Measurements from ENCODE around the gene HJURP.

DNA sequence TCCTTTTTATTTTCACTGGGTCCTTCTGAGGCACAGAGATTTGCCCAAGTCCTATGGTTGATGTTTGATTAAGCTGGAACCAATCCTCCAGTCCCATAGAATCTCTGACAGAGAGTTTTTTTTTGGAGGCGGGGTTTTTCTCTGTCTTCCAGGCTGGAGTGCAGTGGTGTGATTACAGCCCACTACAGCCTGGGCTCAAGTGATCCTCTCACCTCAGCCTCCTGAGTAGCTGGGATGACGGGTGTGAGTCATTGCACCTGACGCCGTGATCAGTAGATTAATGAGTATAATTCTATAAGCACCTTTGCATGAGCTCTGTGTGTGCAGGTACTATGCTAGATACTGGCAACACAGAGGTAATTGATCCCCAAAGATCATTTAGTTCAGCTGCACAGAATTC, 47.5 kb upstream of the HJURP start:
- TF ChIP-seq, protein P1, sequence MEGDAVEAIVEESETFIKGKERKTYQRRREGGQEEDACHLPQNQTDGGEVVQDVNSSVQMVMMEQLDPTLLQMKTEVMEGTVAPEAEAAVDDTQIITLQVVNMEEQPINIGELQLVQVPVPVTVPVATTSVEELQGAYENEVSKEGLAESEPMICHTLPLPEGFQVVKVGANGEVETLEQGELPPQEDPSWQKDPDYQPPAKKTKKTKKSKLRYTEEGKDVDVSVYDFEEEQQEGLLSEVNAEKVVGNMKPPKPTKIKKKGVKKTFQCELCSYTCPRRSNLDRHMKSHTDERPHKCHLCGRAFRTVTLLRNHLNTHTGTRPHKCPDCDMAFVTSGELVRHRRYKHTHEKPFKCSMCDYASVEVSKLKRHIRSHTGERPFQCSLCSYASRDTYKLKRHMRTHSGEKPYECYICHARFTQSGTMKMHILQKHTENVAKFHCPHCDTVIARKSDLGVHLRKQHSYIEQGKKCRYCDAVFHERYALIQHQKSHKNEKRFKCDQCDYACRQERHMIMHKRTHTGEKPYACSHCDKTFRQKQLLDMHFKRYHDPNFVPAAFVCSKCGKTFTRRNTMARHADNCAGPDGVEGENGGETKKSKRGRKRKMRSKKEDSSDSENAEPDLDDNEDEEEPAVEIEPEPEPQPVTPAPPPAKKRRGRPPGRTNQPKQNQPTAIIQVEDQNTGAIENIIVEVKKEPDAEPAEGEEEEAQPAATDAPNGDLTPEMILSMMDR (IDR thresholded peaks at IDR 0.05): no peak
- no peak for TF ChIP-seq POLR2A (IDR thresholded peaks at IDR 0.05)
